H9 (cell line): ENCODE results near the gene LPAR2. TPM values are rescaled to one million over a fixed set of nuclear protein-coding genes. Genes with fewer than 3 reads are reported as not detected.

Experiments used
- DNase-seq: peaks from one replicate; pipeline ENCODE4 v3.0.0-alpha.2; 2017
- H2AFZ ChIP-seq: one replicate; pipeline ENCODE4 v1.6.1; 2013; ENCODE audit warnings: mild to moderate bottlenecking, low read length, control low read depth, moderate library complexity
- H2AK5ac ChIP-seq: 2 replicates; pipeline ENCODE4 v1.6.1; 2013; ENCODE audit warnings: low read length, control low read depth, mixed read lengths; ENCODE audit not compliant: insufficient read length
- H2BK120ac ChIP-seq: one replicate; pipeline ENCODE4 v1.6.1; 2013; ENCODE audit warnings: low read depth, mild to moderate bottlenecking, low read length, control low read depth, inconsistent platforms; ENCODE audit not compliant: poor library complexity, severe bottlenecking
- H2BK12ac ChIP-seq: 2 replicates; pipeline ENCODE4 v1.6.1; 2013; ENCODE audit warnings: low read length, control low read depth, mixed read lengths, low read depth; ENCODE audit not compliant: insufficient read length
- H2BK15ac ChIP-seq: 2 replicates; pipeline ENCODE4 v1.6.1; 2013; ENCODE audit warnings: low read depth, low read length, control low read depth
- H2BK20ac ChIP-seq: one replicate; pipeline ENCODE4 v1.6.1; 2013; ENCODE audit warnings: low read depth, mild to moderate bottlenecking, low read length, control low read depth, inconsistent platforms; ENCODE audit not compliant: poor library complexity, severe bottlenecking
- H2BK5ac ChIP-seq: 2 replicates; pipeline ENCODE4 v1.6.1; 2013; ENCODE audit warnings: low read length, control low read depth, mixed read lengths; ENCODE audit not compliant: insufficient read length
- H3K14ac ChIP-seq: 2 replicates; pipeline ENCODE4 v1.6.1; 2013; ENCODE audit warnings: low read length, control low read depth; ENCODE audit not compliant: insufficient read depth
- H3K18ac ChIP-seq: 2 replicates; pipeline ENCODE4 v1.6.1; 2013; ENCODE audit warnings: low read depth, mild to moderate bottlenecking, mixed read lengths, low read length, control low read depth; ENCODE audit not compliant: insufficient read length
- H3K23ac ChIP-seq: 2 replicates; pipeline ENCODE4 v1.6.1; 2013; ENCODE audit warnings: low read length, control low read depth, mixed read lengths, low read depth; ENCODE audit not compliant: insufficient read length
- H3K23me2 ChIP-seq: 2 replicates; pipeline ENCODE4 v1.6.1; 2013; ENCODE audit warnings: low read depth, mild to moderate bottlenecking, mixed read lengths, low read length, control low read depth; ENCODE audit not compliant: insufficient read length, poor library complexity, severe bottlenecking
- H3K27ac ChIP-seq: 2 replicates; pipeline ENCODE4 v1.5.1; 2013; ENCODE audit warnings: low read length, control low read depth, mixed read lengths, low read depth; ENCODE audit not compliant: insufficient read length
- H3K27me3 ChIP-seq: 2 replicates; pipeline ENCODE4 v1.6.1; 2013; ENCODE audit warnings: low read length, control low read depth, inconsistent platforms; ENCODE audit not compliant: insufficient read depth
- H3K4ac ChIP-seq: 2 replicates; pipeline ENCODE4 v1.6.1; 2013; ENCODE audit warnings: low read depth, mild to moderate bottlenecking, control low read depth, inconsistent platforms, low read length, moderate library complexity
- H3K4me1 ChIP-seq: 2 replicates; pipeline ENCODE4 v1.6.1; 2013; ENCODE audit warnings: low read length, control low read depth, inconsistent platforms; ENCODE audit not compliant: insufficient read depth
- H3K4me2 ChIP-seq: 2 replicates; pipeline ENCODE4 v1.6.1; 2013; ENCODE audit warnings: low read length, control low read depth, mixed read lengths; ENCODE audit not compliant: insufficient read length, insufficient read depth
- H3K56ac ChIP-seq: 2 replicates; pipeline ENCODE4 v1.6.1; 2013; ENCODE audit warnings: low read depth, mild to moderate bottlenecking, mixed read lengths, low read length, control low read depth; ENCODE audit not compliant: insufficient read length
- H3K79me1 ChIP-seq: 2 replicates; pipeline ENCODE4 v1.6.1; 2013; ENCODE audit warnings: low read depth, mild to moderate bottlenecking, moderate library complexity, low read length, control low read depth, inconsistent platforms; ENCODE audit not compliant: insufficient read depth, poor library complexity, severe bottlenecking
- H3K79me2 ChIP-seq: 2 replicates; pipeline ENCODE4 v1.6.1; 2013; ENCODE audit warnings: low read length, control low read depth, inconsistent platforms; ENCODE audit not compliant: insufficient read depth
- H3K9ac ChIP-seq: 2 replicates; pipeline ENCODE4 v1.6.1; 2013; ENCODE audit warnings: low read length, control low read depth, mixed read lengths; ENCODE audit not compliant: insufficient read length; ENCODE audit errors: extremely low read depth
- H3K9me3 ChIP-seq: one replicate; pipeline ENCODE4 v1.6.1; 2013; ENCODE audit warnings: low read depth, low read length, inconsistent platforms; ENCODE audit not compliant: control insufficient read depth
- H3T11ph ChIP-seq: one replicate; pipeline ENCODE4 v1.6.1; 2013; ENCODE audit warnings: mild to moderate bottlenecking, low read length, control low read depth, inconsistent platforms
- H4K20me1 ChIP-seq: one replicate; pipeline ENCODE4 v1.6.1; 2013; ENCODE audit not compliant: control insufficient read depth, insufficient read length, insufficient read depth
- H4K5ac ChIP-seq: 2 replicates; pipeline ENCODE4 v1.6.1; 2013; ENCODE audit warnings: low read depth, mild to moderate bottlenecking, mixed read lengths, low read length, control low read depth; ENCODE audit not compliant: insufficient read length
- H4K8ac ChIP-seq: replicated peaks from 2 replicates; pipeline ENCODE4 v1.6.1; 2013; ENCODE audit warnings: low read length, control low read depth, mixed read lengths, low read depth; ENCODE audit not compliant: insufficient read length
- H4K91ac ChIP-seq: 2 replicates; pipeline ENCODE4 v1.6.1; 2013; ENCODE audit warnings: low read depth, mild to moderate bottlenecking, moderate library complexity, mixed read lengths, low read length, control low read depth; ENCODE audit not compliant: insufficient read length
- H3K27ac Mint-ChIP-seq, 3 experiments: 2 replicates in 2 of 3; 3 replicates in 1 of 3; pipeline ENCODE4 v1.8.0; 2020 to 2021; ENCODE audit warnings: mixed read lengths in 3 of 3, mild to moderate bottlenecking in 1 of 3, moderate library complexity in 1 of 3
- H3K27me3 Mint-ChIP-seq: 2 replicates; pipeline ENCODE4 v1.8.0; 2021; ENCODE audit warnings: low read depth, mild to moderate bottlenecking, moderate library complexity, mixed read lengths
- H3K36me3 Mint-ChIP-seq, 3 experiments: 2 replicates in 2 of 3; 3 replicates in 1 of 3; pipeline ENCODE4 v1.8.0; 2020 to 2021; ENCODE audit warnings: low read depth in 3 of 3, mixed read lengths in 3 of 3; ENCODE audit not compliant: insufficient read depth in 1 of 3
- H3K4me1 Mint-ChIP-seq, 2 experiments: 2 replicates each; pipeline ENCODE4 v1.8.0; 2020; ENCODE audit warnings: mixed read lengths in 2 of 2
- H3K4me3 Mint-ChIP-seq, 2 experiments: 2 replicates in 1 of 2; 3 replicates in 1 of 2; pipeline ENCODE4 v1.8.0; 2020 to 2021; ENCODE audit warnings: mild to moderate bottlenecking in 2 of 2, mixed read lengths in 2 of 2, moderate library complexity in 1 of 2
- H3K9me3 Mint-ChIP-seq, 2 experiments: 2 replicates in 1 of 2; 3 replicates in 1 of 2; pipeline ENCODE4 v1.8.0; 2020; ENCODE audit warnings: mild to moderate bottlenecking in 2 of 2, mixed read lengths in 2 of 2, moderate library complexity in 1 of 2
- CTCF ChIP-seq: fragments of 200-600 bp; sonication (generic); conservative IDR thresholded peaks from 3 replicates; pipeline ENCODE4 v1.8.0; 2021; ENCODE audit warnings: antibody characterized with exemption, mild to moderate bottlenecking
- WGBS: extraction: QIAGEN DNeasy Blood & Tissue Kit; methylation state at CpG from one replicate; pipeline ENCODE4 v1.1.7; 2013; ENCODE audit warnings: missing lambda C conversion rate, low lambda C conversion rate, mixed read lengths; ENCODE audit not compliant: insufficient read length; ENCODE audit errors: extremely low coverage; 5-methylcytosine and 5-hydroxymethylcytosine counted together
- total RNA-seq: library from RNA; stranded (reverse); gene quantifications from 2 replicates; pipeline ENCODE4 v1.2.1, GENCODE V29; 2021

The LPAR2 gene
- total RNA-seq, 1 experiment from 2014 or later, result 51.8 TPM

DNA sequence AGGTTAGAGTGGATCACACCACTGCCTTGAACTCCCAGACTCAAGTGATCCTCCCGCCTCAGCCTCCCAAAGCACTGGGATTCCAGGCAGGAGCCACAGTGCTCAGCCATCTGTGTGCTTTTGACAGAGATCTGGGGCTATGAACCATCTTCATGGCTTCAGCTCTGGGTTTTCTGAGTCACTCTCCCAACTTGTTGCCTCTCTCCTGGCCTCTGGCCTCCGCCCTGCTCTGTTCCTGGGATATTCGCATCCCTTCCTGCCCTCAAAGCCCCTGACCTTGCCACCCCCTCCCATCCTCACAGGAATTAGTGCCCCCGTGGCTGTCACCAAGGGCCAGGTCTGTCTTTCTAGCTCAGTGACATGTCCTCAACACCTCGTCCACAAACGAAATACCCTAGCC, 21.1 kb upstream of the LPAR2 start:
- TF ChIP-seq CTCF, result no peak
- H2BK20ac ChIP-seq, result no peak overlapping the region
- no peak overlapping the region for H2BK120ac ChIP-seq
- H2AK5ac ChIP-seq, result no peak overlapping the region
- H3K56ac ChIP-seq, result no peak overlapping the region
- H3K27ac ChIP-seq, result no peak overlapping the region
- no peaks in the 10 kb centered on the region for H3K9me3 Mint-ChIP-seq
- no peak overlapping the region for H2BK5ac ChIP-seq
- no peak overlapping the region for H4K8ac ChIP-seq
- H3K27ac Mint-ChIP-seq, result no peak overlapping the region
- H3K9ac ChIP-seq, result no peak overlapping the region
- H3K27me3 Mint-ChIP-seq, result no peaks in the 10 kb centered on the region; the same call in 1 of the 2 replicates
- no peak overlapping the region for H3K4me2 ChIP-seq
- no peak overlapping the region for H2BK15ac ChIP-seq
- no peaks in the 10 kb centered on the region for H3K23me2 ChIP-seq
- no peak overlapping the region for H2BK12ac ChIP-seq
- no peak overlapping the region for H3K4me3 Mint-ChIP-seq
- WGBS, result no CpG with 5 or more reads among the region's 6 CpGs
- H3K79me1 ChIP-seq, result no peaks in the 10 kb centered on the region
- H3K27me3 ChIP-seq, result no peaks in the 10 kb centered on the region
- no peak overlapping the region for H3K18ac ChIP-seq
- H3K23ac ChIP-seq, result no peak overlapping the region
- no peaks in the 10 kb centered on the region for H3K4me1 Mint-ChIP-seq
- H2AFZ ChIP-seq, result no peak overlapping the region
- no peaks in the 10 kb centered on the region for H3K79me2 ChIP-seq
- no peak overlapping the region for H3T11ph ChIP-seq
- no peaks in the 10 kb centered on the region for H4K20me1 ChIP-seq
- H3K14ac ChIP-seq, result no peak overlapping the region
- H3K4ac ChIP-seq, result no peak overlapping the region
- no peaks in the 10 kb centered on the region for H3K4me1 ChIP-seq
- H4K5ac ChIP-seq, result no peak overlapping the region
- peaks cover 34 to 94% (median 83%) of the 10 kb centered on the region in 3 experiments; a peak in 6 of 7 replicates for H3K36me3 Mint-ChIP-seq
- no peak for DNase-seq
- H3K9me3 ChIP-seq, result no peaks in the 10 kb centered on the region
- H4K91ac ChIP-seq, result no peak overlapping the region
